ENCODE measurements around the gene FGF22. TPM values are rescaled to one million over a fixed set of nuclear protein-coding genes. Genes with fewer than 3 reads are reported as not detected.

FGF22 gene
- total and polyA plus RNA-seq, 2 of the 13 experiments (the other 11 are each of a cell fraction or from before 2014, with no cell fraction given), result 0.24 TPM; not detected in 1

- TF ChIP-seq SNRNP70 (IDR thresholded peaks at IDR 0.05; ENCODE audit: low read depth, low read length), result no peak
- TF ChIP-seq ETV5 (CRISPR knock-in tag; IDR thresholded peaks at IDR 0.05; ENCODE audit: borderline replicate concordance), result peak; percentile 76
- no peak for TF ChIP-seq TBP (CRISPR knock-in tag; IDR thresholded peaks at IDR 0.05)
- TF ChIP-seq PBX2 (CRISPR knock-in tag; IDR thresholded peaks at IDR 0.05), result peak; percentile 83
- no peak for TF ChIP-seq SRSF4 (IDR thresholded peaks at IDR 0.05; ENCODE audit: low read depth, low read length, poor library complexity, severe bottlenecking)
- 0 out of 2 replicates have a peak, but pooled peaks have one; percentile 57 for TF ChIP-seq KLF15 (CRISPR knock-in tag; IDR thresholded peaks at IDR 0.05; ENCODE audit: borderline replicate concordance)
- 0 out of 2 replicates have a peak, but pooled peaks have one; percentile 1 for TF ChIP-seq STAG1 (CRISPR knock-in tag; IDR thresholded peaks at IDR 0.05)
- 0 out of 2 replicates have a peak, but pooled peaks have one; percentile 53 for TF ChIP-seq ZFP36L1 (CRISPR knock-in tag; IDR thresholded peaks at IDR 0.05)
- TF ChIP-seq EED (CRISPR knock-in tag; IDR thresholded peaks at IDR 0.05), result no peak
- TF ChIP-seq NR2F6 (IDR thresholded peaks at IDR 0.05), result peak; percentile 73
- peak; percentile 43; the same call in 1 of the 2 replicates for TF ChIP-seq NR2F6 (CRISPR knock-in tag; IDR thresholded peaks at IDR 0.05)
- peak; percentile 47; the same call in 1 of the 2 replicates for TF ChIP-seq ZNF335 (CRISPR knock-in tag; IDR thresholded peaks at IDR 0.05)
- TF ChIP-seq ZNF280B (CRISPR knock-in tag; IDR thresholded peaks at IDR 0.05; ENCODE audit: borderline replicate concordance), result no peak
- no peak for TF ChIP-seq PAXIP1 (CRISPR knock-in tag; conservative IDR thresholded peaks at IDR 0.05)
- no peak for TF ChIP-seq ZNF549 (CRISPR knock-in tag; IDR thresholded peaks at IDR 0.05)
- no peak for TF ChIP-seq FOXM1 (CRISPR knock-in tag; IDR thresholded peaks at IDR 0.05)
- no peak for TF ChIP-seq ZNF7 (CRISPR knock-in tag; IDR thresholded peaks at IDR 0.05)
- 0 out of 2 replicates have a peak, but pooled peaks have one; percentile 38 for TF ChIP-seq ZBTB43 (CRISPR knock-in tag; conservative IDR thresholded peaks at IDR 0.05)
- peak; percentile 88 for TF ChIP-seq HOXA5 (CRISPR knock-in tag; IDR thresholded peaks at IDR 0.05)
- no peak for TF ChIP-seq ZNF839 (CRISPR knock-in tag; IDR thresholded peaks at IDR 0.05; ENCODE audit: borderline replicate concordance)
- TF ChIP-seq ZNF562 (CRISPR knock-in tag; IDR thresholded peaks at IDR 0.05; ENCODE audit: borderline replicate concordance), result no peak
Measured at GRCh38 chr19:633068-633785, 6.5 kb upstream of the FGF22 start, which contains the start of gene POLRMT (continued).
